ENCODE results near the gene MCM3AP. TPM values are rescaled to one million over a fixed set of nuclear protein-coding genes. Genes with fewer than 3 reads are reported as not detected.
"Not testable (repeated sequence)": the region's sequence is repeated elsewhere in the genome, so short reads cannot be mapped to it uniquely, and the experiment has no call there.

MCM3AP gene
- total RNA-seq, 1 donor from 2014 or later = 67.7 TPM

GRCh38 chr21:46312949-46313348, 27.5 kb upstream of the MCM3AP start:
- FAIRE-seq = no peak

DNA sequence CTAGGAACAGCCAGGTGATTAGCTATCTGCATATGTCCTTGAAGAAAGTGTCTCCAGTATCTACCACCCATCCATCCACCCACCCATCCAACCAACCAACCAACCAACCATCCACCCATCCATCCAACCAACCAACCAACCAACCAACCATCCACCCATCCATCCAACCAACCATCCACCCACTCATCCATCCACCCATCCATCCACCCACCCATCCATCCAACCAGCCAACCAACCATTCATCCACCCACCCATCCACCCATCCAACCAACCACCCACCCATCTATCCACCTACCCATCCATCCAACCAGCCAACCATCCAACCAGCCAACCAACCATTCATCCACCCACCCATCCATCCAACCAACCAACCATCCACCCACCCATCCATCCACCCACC, 26.2 kb upstream of the MCM3AP start:
- DNase-seq (ENCODE audit: low spot score in 2 of 2) = no peak
- no peak for FAIRE-seq

More at GRCh38 chr21:46312949-46313348, 27.5 kb upstream of the MCM3AP start:
- no peak for DNase-seq (ENCODE audit: low spot score in 2 of 2)

GRCh38 chr21:46310260-46310659, 24.8 kb upstream of the MCM3AP start:
- FAIRE-seq; DNase-seq (ENCODE audit: low spot score in 2 of 2): not testable (repeated sequence)

DNA sequence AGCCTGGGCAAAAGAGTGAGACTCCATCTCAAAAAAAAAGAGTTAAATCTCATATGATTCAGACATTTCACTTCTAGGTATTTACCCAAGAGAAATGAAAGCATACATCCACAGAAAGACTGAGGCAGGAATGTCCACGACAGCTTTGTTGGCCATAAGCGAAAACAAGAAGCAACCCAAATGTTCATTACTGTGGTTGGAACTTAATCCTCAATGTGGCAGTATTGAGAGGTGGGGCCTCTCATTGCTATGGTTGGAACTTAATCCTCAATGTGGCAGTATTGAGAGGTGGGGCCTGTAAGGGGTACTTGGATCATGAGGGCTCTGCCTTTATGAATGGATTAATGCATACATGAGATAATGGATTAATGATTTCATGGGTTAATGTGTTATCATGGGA, 23.0 kb upstream of the MCM3AP start:
- FAIRE-seq (no peak), DNase-seq (ENCODE audit: low spot score in 2 of 2) (no peak)

DNA sequence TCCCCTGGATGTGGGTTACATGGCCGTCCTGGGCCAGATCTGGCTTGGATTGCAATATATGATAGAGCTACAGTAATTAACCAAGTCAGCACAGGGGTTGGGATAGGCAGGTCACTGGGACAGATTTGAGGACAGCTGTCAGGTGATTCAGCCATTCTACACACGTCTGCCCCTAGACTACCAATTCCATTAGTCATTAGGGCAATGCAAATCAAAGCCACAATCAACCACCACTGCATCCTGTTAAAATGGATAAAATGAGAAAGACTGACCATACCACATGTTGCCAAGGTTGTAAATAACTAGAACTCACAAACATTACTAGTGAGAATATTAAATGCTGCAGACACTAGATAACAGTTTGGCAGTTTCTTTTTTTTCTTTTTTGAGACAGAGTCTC, 22.2 kb upstream of the MCM3AP start:
- DNase-seq (ENCODE audit: low spot score in 2 of 2) = no peak
- no peak for FAIRE-seq

DNA sequence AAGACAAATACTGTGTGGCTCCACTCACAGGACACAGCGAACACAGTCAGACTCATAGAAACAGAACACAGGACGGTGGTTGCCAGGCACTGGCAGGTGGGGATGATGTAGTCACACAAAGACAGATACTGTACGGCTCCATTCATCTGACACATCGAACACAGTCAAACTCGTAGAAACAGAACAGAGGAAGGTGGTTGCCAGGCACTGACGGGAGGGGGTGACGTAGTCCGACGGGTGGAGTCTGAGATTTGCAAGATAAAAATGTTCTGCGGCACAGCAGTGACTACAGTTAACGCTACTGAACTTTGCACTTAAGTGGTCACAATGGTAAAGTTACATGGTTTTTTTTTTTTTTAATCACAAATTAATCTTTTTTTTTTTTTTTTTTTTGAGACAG, 19.5 kb upstream of the MCM3AP start:
- FAIRE-seq (no peak), DNase-seq (ENCODE audit: low spot score in 2 of 2) (no peak)

DNA sequence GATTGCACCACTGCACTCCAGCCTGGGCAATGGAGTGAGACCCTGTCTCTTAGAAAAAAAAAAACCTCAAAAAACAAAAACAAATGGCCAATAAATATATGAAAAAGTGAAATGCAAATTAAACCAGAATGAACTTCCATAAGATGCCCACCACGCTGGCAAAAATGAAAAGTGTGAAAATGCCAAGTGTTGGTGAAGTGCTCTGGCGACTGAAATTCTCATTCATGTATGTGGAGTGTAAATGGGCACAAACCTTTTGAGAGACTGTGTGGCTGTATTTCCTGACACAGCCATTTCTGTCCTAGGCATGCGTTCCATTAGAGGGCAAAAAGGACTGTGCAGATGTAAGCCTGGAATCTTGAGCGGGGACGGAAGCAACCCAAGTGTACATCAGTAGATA, 19.0 kb upstream of the MCM3AP start:
- no peak for FAIRE-seq

DNA sequence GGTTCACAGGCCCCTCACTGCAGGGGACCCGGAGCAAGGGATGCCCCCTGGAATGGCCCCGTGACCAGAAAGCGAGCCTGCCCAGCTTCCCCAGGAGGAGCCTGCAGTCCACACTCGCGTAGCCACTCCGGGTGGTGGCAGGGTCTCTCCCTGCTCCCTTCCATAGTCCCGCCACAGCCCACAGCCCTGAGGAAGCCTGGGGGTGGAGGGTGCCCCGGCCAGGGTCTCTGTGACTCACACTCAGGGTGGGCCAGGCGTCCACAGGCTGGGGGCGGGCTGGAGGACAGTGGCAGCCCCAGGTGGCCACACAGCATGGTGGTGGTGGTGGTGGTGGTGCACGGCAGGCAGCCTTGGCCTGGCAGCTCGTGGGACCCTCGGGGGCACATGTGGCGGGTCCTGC, 16.3 kb upstream of the MCM3AP start:
- no peak for FAIRE-seq

More for the DNA sequence above, 19.0 kb upstream of the MCM3AP start:
- DNase-seq (ENCODE audit: low spot score in 2 of 2) = no peak

DNA sequence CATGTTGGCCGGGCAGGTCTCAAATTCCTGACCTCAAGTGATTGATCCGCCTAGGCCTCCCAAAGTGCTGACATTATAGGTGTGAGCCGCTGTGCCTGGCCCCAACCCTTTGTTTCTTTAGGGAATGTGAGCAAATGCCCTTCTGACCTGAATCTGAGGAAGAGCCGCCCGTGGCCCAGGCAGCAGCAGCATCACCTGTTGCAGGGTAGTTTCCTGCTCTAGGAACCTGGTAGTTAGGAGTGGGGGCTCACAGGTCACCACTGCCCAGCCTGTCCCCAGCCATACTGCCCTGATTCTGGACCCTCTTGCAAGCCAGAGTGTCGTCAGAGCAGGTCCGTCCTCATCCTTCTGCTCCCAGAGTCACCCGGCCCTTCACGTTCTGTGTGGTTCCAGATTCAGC, 13.8 kb upstream of the MCM3AP start:
- FAIRE-seq (no peak), DNase-seq (ENCODE audit: low spot score in 2 of 2) (no peak)

More for the DNA sequence above, 16.3 kb upstream of the MCM3AP start:
- DNase-seq (ENCODE audit: low spot score in 2 of 2) = no peak

GRCh38 chr21:46297338-46298271, 12.2 kb upstream of the MCM3AP start:
- FAIRE-seq (no peak), DNase-seq (ENCODE audit: low spot score in 2 of 2) (peak in 1 of 2 donors; percentile 54)

GRCh38 chr21:46295996-46296752, 10.8 kb upstream of the MCM3AP start:
- FAIRE-seq = no peak
- peak; percentile 46 to 76 for DNase-seq (ENCODE audit: low spot score in 2 of 2)

- no peak for DNase-seq (ENCODE audit: low spot score in 2 of 2)
- FAIRE-seq = no peak
Observed at GRCh38 chr21:46295177-46295770, 9.9 kb upstream of the MCM3AP start.

DNA sequence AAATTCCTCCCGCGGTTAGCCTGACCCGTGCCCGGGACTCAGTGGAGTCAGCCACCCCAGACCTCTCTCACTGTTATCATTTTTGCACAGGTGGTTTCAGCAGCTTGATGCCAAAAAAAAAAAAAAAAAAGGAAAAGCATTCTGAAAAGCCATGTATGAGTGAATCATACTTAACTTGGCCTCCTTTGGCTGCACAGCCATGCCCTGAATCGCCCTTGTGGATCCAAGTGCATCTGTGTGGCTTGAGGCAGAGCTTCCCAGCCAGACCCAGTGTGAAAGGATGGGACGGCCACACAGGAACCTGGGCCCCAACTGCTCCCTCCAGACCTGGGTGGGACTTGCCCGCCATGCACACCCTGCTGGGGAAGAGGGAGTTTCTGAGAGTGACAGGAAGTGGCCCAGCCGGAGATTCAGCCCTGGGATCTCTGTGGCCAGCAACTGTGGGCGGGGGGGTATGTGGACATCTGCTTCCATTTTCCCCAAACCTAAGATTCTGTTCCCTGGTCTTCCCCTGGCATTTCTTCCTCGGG, 9.3 kb upstream of the MCM3AP start:
- FAIRE-seq (no peak), DNase-seq (ENCODE audit: low spot score in 2 of 2) (no peak)

DNA sequence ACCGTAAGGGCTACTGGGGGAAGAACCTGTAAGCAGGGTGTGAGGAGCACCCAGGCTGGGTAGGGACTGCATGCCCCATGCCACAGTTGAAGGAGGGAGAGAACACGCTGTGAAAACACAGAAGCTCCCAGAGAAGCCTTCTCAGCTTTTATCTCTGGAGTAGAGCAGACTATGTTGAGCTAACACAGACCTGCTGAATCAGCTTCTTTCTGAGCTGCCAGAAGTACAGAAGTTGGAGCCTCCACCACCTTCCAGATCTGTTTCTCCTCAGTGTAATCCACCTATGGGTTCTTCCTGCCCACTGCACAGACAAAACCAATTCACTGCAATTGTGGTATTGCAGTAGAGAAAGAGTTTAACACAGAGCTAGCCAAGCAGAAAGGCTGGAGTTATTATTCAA, 6.2 kb upstream of the MCM3AP start:
- FAIRE-seq (no peak), DNase-seq (ENCODE audit: low spot score in 2 of 2) (no peak)

- DNase-seq (ENCODE audit: low spot score in 2 of 2) (no peak), FAIRE-seq (no peak)
Observed at GRCh38 chr21:46289655-46290179, 4.3 kb upstream of the MCM3AP start.

DNA sequence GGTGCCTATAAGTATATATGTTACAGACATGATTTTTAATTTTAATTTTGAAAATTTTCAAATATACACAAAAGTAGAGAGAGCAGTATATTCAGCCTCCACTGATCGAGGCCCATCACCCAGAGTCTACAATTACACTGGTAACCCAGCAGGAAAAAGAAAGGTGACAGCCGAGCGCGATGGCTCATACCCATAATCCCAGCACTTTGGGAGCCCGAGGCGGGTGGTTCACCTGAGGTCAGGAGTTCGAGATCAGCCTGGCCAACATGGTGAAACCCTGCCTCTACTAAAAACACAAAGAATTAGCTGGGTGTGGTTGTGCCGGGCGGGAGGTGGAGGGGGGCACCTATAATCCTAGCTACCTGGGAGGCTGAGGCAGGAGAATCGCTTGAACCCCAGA, 2.1 kb upstream of the MCM3AP start:
- FAIRE-seq (no peak), DNase-seq (ENCODE audit: low spot score in 2 of 2) (no peak)

DNA sequence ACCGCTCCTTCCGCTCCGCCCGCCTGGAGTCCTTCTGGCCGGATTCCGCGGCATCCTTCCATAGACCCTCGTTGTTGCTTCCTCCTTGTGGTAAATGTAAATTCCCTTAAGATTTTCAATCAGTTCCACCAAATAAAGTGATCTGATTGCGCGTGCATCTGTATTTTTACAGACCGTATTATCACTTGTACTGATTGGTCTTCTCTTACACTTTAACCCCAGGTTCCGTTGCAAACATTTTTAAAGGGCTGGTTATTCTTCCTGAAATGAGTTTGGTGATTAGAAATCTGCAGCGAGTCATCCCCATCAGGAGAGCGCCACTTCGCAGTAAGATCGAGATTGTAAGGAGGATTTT, 1.2 kb upstream of the MCM3AP start:
- DNase-seq (ENCODE audit: low spot score in 2 of 2) = no peak
- FAIRE-seq = no peak

- DNase-seq (ENCODE audit: low spot score in 2 of 2) = peak; percentile 93 to 95
- no peak for FAIRE-seq
Observed at GRCh38 chr21:46285761-46286647, 593 bp upstream of the MCM3AP start, which contains the start of gene YBEY. Gene YBEY (plus strand): TSS chr21:46286342. CDS start chr21:46286914, 572 bp downstream.

- no peak for FAIRE-seq
- no peak for DNase-seq (ENCODE audit: low spot score in 2 of 2)
Observed at GRCh38 chr21:46284733-46285132, 678 bp downstream of the MCM3AP start.
